Activated naive CD4-positive, alpha-beta T cell treated with anti-CD3 and anti-CD28 coated beads for 36 hours (primary cell): ENCODE results near the gene CTNNAL1. TPM values are rescaled to one million over a fixed set of nuclear protein-coding genes. Genes with fewer than 3 reads are reported as not detected.

Experiments used
- CTCF ChIA-PET: fragments of 350-600 bp; sonication (Branson Sonifier 250); formaldehyde crosslinking; loops from one replicate; lab custom pipeline; 2021; ENCODE audit warnings: antibody characterized with exemption; lab: Charles Lee
- DNase-seq: peaks from one replicate; pipeline ENCODE4 v3.0.0-alpha.2; 2020
- H3K27ac Mint-ChIP-seq: one replicate; pipeline ENCODE4 v1.8.0; 2021; ENCODE audit warnings: mild to moderate bottlenecking, mixed read lengths
- H3K27me3 Mint-ChIP-seq: one replicate; pipeline ENCODE4 v1.8.0; 2021; ENCODE audit warnings: low read depth, mixed read lengths
- H3K36me3 Mint-ChIP-seq: one replicate; pipeline ENCODE4 v1.8.0; 2021; ENCODE audit warnings: low read depth, mixed read lengths
- H3K4me1 Mint-ChIP-seq: one replicate; pipeline ENCODE4 v1.8.0; 2021; ENCODE audit warnings: low read depth, mixed read lengths
- H3K4me3 Mint-ChIP-seq: one replicate; pipeline ENCODE4 v1.8.0; 2021; ENCODE audit warnings: mild to moderate bottlenecking, moderate library complexity, mixed read lengths
- H3K9me3 Mint-ChIP-seq: one replicate; pipeline ENCODE4 v1.8.0; 2021; ENCODE audit warnings: mixed read lengths
- intact Hi-C: fragments of 100-400 bp; cut with micrococcal nuclease; formaldehyde crosslinking; loops from one replicate; pipeline ENCODE4 v1.15.1; 2023
- total RNA-seq, 2 experiments: library from RNA; stranded (reverse); gene quantifications; one replicate each; pipeline ENCODE4 v1.2.3, GENCODE V29; 2021

Gene CTNNAL1
- total RNA-seq, 2 experiments from 2014 or later, result 18.4 to 19.0 TPM

GRCh38 chr9:109039539-109039938, 26.2 kb upstream of the CTNNAL1 start:
- no peak overlapping the region for H3K27ac Mint-ChIP-seq
- CTCF ChIA-PET, result no interaction called here

GRCh38 chr9:109037946-109038715, 24.8 kb upstream of the CTNNAL1 start:
- no peaks in the 10 kb centered on the region for H3K4me1 Mint-ChIP-seq
- no peaks in the 10 kb centered on the region for H3K27me3 Mint-ChIP-seq
- H3K4me3 Mint-ChIP-seq, result no peak overlapping the region
- H3K27ac Mint-ChIP-seq, result no peak overlapping the region
- intact Hi-C loops, result no loop called here
- DNase-seq, result no peak
- CTCF ChIA-PET, result no interaction called here
- peaks cover 1% of the 10 kb centered on the region for H3K9me3 Mint-ChIP-seq
- H3K36me3 Mint-ChIP-seq, result peaks cover 29% of the 10 kb centered on the region

More at GRCh38 chr9:109039539-109039938, 26.2 kb upstream of the CTNNAL1 start:
- Mint-ChIP-seq H3K27me3 (no peaks in the 10 kb centered on the region), H3K36me3 (peaks cover 34% of the 10 kb centered on the region), H3K9me3 (peaks cover 5% of the 10 kb centered on the region), H3K4me3 (no peak overlapping the region), H3K4me1 (no peaks in the 10 kb centered on the region)
- no peak for DNase-seq
- intact Hi-C loops, result no loop called here

GRCh38 chr9:109036744-109037680, 23.7 kb upstream of the CTNNAL1 start:
- intact Hi-C loops, result no loop called here
- DNase-seq, result no peak
- no peak overlapping the region for H3K27ac Mint-ChIP-seq
- CTCF ChIA-PET, result no interaction called here
- no peaks in the 10 kb centered on the region for H3K27me3 Mint-ChIP-seq
- H3K9me3 Mint-ChIP-seq, result no peaks in the 10 kb centered on the region
- H3K4me3 Mint-ChIP-seq, result no peak overlapping the region
- H3K36me3 Mint-ChIP-seq, result peaks cover 25% of the 10 kb centered on the region
- no peaks in the 10 kb centered on the region for H3K4me1 Mint-ChIP-seq

- no peak overlapping the region for H3K4me3 Mint-ChIP-seq
- no peaks in the 10 kb centered on the region for H3K27me3 Mint-ChIP-seq
- H3K4me1 Mint-ChIP-seq, result no peaks in the 10 kb centered on the region
- H3K36me3 Mint-ChIP-seq, result peaks cover 24% of the 10 kb centered on the region
- DNase-seq, result no peak
- intact Hi-C loops, result no loop called here
- CTCF ChIA-PET, result no interaction called here
- H3K9me3 Mint-ChIP-seq, result no peaks in the 10 kb centered on the region
- H3K27ac Mint-ChIP-seq, result no peak overlapping the region
Measured at GRCh38 chr9:109035684-109036423, 22.6 kb upstream of the CTNNAL1 start.

- H3K4me1 Mint-ChIP-seq, result no peaks in the 10 kb centered on the region
- no peak for DNase-seq
- no peaks in the 10 kb centered on the region for H3K27me3 Mint-ChIP-seq
- no peak overlapping the region for H3K4me3 Mint-ChIP-seq
- no peak overlapping the region for H3K27ac Mint-ChIP-seq
- intact Hi-C loops, result no loop called here
- H3K36me3 Mint-ChIP-seq, result peaks cover 17% of the 10 kb centered on the region
- no peaks in the 10 kb centered on the region for H3K9me3 Mint-ChIP-seq
- CTCF ChIA-PET, result interaction anchor here (0.9 to 1.0 kb wide), 2 partner anchors 11 to 287 kb away, joined by 3 read pairs; no protein-coding TSS in a partner anchor
Measured at GRCh38 chr9:109033941-109034700, 20.8 kb upstream of the CTNNAL1 start.

GRCh38 chr9:109031241-109031640, 17.9 kb upstream of the CTNNAL1 start:
- Mint-ChIP-seq H3K4me3 (no peak overlapping the region), H3K27ac (no peak overlapping the region), H3K27me3 (no peaks in the 10 kb centered on the region), H3K36me3 (peaks cover 22% of the 10 kb centered on the region), H3K9me3 (no peaks in the 10 kb centered on the region), H3K4me1 (no peaks in the 10 kb centered on the region)
- CTCF ChIA-PET, result no interaction called here
- intact Hi-C loops, result no loop called here
- no peak for DNase-seq

GRCh38 chr9:109030426-109030825, 17.1 kb upstream of the CTNNAL1 start:
- intact Hi-C loops, result no loop called here
- Mint-ChIP-seq H3K27me3 (no peaks in the 10 kb centered on the region), H3K9me3 (no peaks in the 10 kb centered on the region), H3K27ac (no peak overlapping the region), H3K4me3 (no peak overlapping the region), H3K36me3 (peaks cover 23% of the 10 kb centered on the region), H3K4me1 (no peaks in the 10 kb centered on the region)
- CTCF ChIA-PET, result no interaction called here
- DNase-seq, result no peak

- DNase-seq, result no peak
- Mint-ChIP-seq H3K27me3 (no peaks in the 10 kb centered on the region), H3K36me3 (peaks cover 18% of the 10 kb centered on the region), H3K4me3 (no peak overlapping the region), H3K9me3 (no peaks in the 10 kb centered on the region), H3K27ac (no peak overlapping the region), H3K4me1 (no peaks in the 10 kb centered on the region)
- intact Hi-C loops, result no loop called here
- CTCF ChIA-PET, result interaction anchor here (0.7 to 1.0 kb wide), 2 partner anchors 8 to 20 kb away, joined by 3 to 4 read pairs; no protein-coding TSS in a partner anchor
Measured at GRCh38 chr9:109028457-109028856, 15.2 kb upstream of the CTNNAL1 start.

- CTCF ChIA-PET, result no interaction called here
- Mint-ChIP-seq H3K4me3 (no peak overlapping the region), H3K27me3 (no peaks in the 10 kb centered on the region), H3K4me1 (no peaks in the 10 kb centered on the region), H3K27ac (no peak overlapping the region), H3K9me3 (no peaks in the 10 kb centered on the region), H3K36me3 (peaks cover 17% of the 10 kb centered on the region)
- intact Hi-C loops, result no loop called here
- no peak for DNase-seq
Measured at GRCh38 chr9:109027176-109027575, 13.9 kb upstream of the CTNNAL1 start.

GRCh38 chr9:109026306-109026705, 13.0 kb upstream of the CTNNAL1 start:
- Mint-ChIP-seq H3K4me1 (no peaks in the 10 kb centered on the region), H3K27ac (no peak overlapping the region), H3K27me3 (no peaks in the 10 kb centered on the region), H3K9me3 (no peaks in the 10 kb centered on the region), H3K36me3 (peaks cover 17% of the 10 kb centered on the region), H3K4me3 (no peak overlapping the region)
- intact Hi-C loops, result no loop called here
- DNase-seq, result no peak
- CTCF ChIA-PET, result no interaction called here

GRCh38 chr9:109022873-109023272, 9.6 kb upstream of the CTNNAL1 start:
- Mint-ChIP-seq H3K36me3 (peaks cover 19% of the 10 kb centered on the region), H3K4me3 (no peak overlapping the region), H3K27ac (no peak overlapping the region), H3K9me3 (no peaks in the 10 kb centered on the region), H3K4me1 (no peaks in the 10 kb centered on the region), H3K27me3 (no peaks in the 10 kb centered on the region)
- DNase-seq, result no peak
- intact Hi-C loops, result no loop called here
- CTCF ChIA-PET, result interaction anchor here (0.8 kb wide), 1 partner anchor 12 kb away, joined by 3 read pairs; no protein-coding TSS in a partner anchor
